NCI-H1417 treated with DMSO at 0.1 percent for 48 hours (cell line): Measurements from ENCODE around the gene PPM1G.
A peak's percentile ranks its signal among the peaks of the same experiment; 100 is the strongest.
"Not testable (repeated sequence)": the region's sequence is repeated elsewhere in the genome, so short reads cannot be mapped to it uniquely, and the experiment has no call there.

Experiments
- DNase-seq: peaks from one replicate; lab custom pipeline; 2025; lab: John Stamatoyannopoulos, UW

PPM1G gene, protein sequence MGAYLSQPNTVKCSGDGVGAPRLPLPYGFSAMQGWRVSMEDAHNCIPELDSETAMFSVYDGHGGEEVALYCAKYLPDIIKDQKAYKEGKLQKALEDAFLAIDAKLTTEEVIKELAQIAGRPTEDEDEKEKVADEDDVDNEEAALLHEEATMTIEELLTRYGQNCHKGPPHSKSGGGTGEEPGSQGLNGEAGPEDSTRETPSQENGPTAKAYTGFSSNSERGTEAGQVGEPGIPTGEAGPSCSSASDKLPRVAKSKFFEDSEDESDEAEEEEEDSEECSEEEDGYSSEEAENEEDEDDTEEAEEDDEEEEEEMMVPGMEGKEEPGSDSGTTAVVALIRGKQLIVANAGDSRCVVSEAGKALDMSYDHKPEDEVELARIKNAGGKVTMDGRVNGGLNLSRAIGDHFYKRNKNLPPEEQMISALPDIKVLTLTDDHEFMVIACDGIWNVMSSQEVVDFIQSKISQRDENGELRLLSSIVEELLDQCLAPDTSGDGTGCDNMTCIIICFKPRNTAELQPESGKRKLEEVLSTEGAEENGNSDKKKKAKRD

GRCh38 chr2:27409321-27410073 lies at the start of gene PPM1G:
PPM1G (minus strand) TSS chr2:27409591; CDS start chr2:27409422, 169 bp downstream.
- peak; percentile 80 for DNase-seq

DNA sequence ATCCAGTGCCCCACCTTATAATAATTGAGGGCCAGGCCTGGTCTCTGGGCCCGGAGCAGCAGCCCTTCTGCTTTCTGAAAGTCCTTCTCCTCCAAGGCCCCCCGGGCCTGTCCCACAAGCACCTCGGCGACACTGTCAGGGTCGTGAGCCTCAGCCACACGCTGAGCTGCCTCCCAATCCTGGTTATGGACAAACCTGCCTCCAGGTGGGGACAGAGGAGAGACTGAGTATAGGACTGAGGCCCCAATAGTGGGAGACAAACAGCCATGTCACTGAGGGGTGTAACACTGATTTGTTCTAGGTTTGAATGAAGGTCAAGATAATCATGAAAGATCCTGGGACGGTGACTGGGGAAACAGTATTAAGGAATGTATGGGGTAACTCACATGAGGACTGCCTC lies 44.6 kb upstream of the PPM1G start:
- no peak for DNase-seq

GRCh38 chr2:27451095-27451494 lies 41.7 kb upstream of the PPM1G start:
- DNase-seq = no peak

DNA sequence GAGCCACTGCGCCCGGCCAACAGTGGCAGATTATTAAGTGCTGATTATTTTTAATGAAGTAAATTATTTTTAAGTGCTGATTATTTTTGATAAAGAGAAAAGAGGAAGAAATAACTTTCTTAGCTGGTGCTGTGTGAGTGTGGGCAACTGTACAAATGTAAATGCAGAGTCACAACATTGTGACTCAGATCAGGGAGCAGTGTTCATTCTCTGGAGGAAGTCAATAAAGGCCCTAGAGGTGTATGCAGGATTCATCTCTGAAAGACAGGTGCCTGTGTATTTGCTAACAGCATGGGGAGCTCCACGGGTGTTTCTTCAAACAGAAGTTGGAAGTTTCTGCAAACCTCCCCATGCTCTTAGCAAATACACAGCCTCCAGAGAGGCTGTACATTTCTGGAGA lies 39.0 kb upstream of the PPM1G start:
- no peak for DNase-seq

DNA sequence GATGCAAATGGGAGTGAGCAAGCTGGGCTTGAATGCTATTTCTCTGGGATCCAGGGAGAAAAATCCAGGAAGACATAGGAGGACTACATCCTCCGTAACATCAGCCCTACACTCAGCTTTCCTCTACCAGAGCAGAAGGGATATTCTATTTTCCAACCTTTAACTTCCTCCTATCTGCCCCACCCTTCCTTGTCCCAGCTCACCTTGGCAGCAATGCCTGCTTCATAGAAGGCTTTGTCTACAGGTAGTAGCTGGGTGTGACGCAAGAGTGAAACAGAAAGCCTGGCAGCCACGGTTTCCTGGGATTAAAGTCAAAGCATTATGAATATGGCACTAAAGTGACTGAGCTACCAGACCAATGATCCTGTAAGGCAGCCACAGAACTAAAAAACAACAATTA lies 36.7 kb upstream of the PPM1G start:
- no peak for DNase-seq

DNA sequence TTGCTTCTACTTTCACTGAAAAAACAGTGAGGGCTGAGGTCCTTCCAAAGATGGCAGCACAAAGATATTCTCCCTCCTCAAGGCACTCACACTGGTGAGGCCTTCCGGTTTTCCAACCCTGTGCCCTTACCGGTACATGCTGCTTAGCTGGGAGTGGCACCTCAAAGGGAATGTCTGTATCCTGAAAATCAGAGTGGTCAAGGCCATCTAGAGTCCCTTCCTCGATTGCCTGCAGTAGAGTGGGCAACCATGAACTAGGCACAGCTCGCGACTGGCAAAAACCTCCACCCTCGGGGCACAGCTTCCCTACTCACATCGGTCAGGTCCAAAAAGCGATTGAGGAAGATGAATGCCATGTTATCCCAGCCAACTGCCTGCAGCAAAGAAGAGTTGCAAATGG lies 36.2 kb upstream of the PPM1G start:
- DNase-seq = no peak

DNA sequence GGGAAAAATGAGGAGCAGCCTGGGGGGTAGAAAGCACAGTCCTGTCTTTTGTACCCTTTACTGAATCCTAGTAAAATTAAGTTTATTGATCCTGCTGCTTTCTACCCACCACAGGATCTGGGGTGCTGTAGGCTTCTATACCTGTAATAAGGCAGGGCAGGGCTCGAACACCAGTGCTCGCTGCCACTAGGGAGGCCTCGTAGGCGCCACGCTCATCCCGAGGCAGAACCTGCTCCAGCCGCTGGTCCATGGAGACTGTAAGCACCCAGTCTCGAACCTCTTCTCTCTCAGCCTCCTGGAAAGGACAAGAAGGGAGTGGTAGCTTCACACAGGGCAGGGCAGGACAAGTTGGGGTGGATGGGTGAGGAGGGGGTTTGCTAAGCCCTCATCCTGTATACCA lies 35.8 kb upstream of the PPM1G start:
- DNase-seq = no peak

DNA sequence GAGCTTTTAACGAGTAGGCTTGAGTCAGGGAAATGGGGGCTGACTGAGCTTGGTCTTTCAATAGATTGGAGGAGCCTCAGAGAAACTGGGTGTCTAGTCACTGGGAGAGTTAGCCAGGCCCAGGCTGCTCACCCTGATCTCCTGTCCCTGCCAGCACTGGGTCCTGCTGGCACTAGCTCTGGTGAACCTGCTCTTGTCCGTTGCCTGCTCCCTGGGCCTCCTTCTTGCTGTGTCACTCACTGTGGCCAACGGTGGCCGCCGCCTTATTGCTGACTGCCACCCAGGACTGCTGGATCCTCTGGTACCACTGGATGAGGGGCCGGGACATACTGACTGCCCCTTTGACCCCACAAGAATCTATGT lies 33.5 kb upstream of the PPM1G start:
- DNase-seq = no peak

- DNase-seq = peak; percentile 36
These were observed 32.8 kb upstream of the PPM1G start, which contains the start of gene KRTCAP3 for GRCh38 chr2:27441958-27442919. KRTCAP3 (plus strand) TSS chr2:27442381; CDS start chr2:27442413, 32 bp downstream.

DNA sequence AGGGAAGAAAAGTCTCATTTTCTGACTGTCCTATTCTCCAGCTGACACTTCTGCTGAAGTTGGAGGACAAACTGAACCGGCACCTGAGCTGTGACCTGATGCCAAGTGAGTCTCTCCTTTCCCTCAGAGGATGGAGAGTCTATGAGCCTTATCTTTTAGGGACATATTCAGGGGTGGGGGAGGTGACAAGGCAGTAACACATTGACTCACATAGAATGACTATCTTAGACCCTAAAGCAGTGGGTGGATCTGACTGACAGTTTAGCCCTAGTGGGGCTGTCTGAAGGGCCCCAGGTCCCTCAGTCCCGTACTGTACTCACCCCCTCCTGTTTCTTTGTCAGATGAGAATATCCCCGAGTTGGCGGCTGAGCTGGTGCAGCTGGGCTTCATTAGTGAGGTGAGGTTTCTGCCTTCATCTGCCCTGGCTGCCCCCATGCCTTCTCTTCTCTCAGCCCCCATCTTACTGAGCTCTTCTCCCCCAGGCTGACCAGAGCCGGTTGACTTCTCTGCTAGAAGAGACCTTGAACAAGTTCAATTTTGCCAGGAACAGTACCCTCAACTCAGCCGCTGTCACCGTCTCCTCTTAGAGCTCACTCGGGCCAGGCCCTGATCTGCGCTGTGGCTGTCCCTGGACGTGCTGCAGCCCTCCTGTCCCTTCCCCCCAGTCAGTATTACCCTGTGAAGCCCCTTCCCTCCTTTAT lies 32.0 kb upstream of the PPM1G start:
- no peak for DNase-seq

DNA sequence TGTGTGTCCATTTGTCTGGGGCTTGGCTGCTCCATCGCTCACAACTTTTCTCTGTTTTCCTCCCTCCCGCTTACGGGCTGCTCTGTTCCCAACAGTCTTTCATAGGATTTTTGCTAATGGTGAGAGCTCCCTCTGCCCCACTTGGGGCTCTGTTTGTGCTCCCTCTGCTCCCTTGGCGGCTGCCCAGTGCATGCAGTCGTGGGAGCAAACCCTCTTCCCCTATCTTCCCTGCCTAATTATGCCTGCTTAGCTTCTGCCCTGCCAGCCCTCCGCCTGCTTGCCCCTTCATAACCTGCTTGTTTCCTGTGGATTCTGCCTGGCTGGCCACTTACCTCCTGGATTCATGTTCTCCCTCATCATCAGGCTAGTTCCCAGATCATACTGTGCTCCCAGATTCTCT lies 26.2 kb upstream of the PPM1G start:
- DNase-seq = no peak

GRCh38 chr2:27431395-27431794 lies 22.0 kb upstream of the PPM1G start:
- DNase-seq = no peak

GRCh38 chr2:27428978-27429541 lies 19.7 kb upstream of the PPM1G start:
- DNase-seq = no peak

- DNase-seq = peak; percentile 68
These were observed 19.0 kb upstream of the PPM1G start, which contains the start of gene NRBP1 for GRCh38 chr2:27428213-27428977. NRBP1 (plus strand) TSS chr2:27428631; CDS start chr2:27433274, 4,643 bp downstream.

- no peak for DNase-seq
These were observed 18.4 kb upstream of the PPM1G start for GRCh38 chr2:27427863-27428212.

DNA sequence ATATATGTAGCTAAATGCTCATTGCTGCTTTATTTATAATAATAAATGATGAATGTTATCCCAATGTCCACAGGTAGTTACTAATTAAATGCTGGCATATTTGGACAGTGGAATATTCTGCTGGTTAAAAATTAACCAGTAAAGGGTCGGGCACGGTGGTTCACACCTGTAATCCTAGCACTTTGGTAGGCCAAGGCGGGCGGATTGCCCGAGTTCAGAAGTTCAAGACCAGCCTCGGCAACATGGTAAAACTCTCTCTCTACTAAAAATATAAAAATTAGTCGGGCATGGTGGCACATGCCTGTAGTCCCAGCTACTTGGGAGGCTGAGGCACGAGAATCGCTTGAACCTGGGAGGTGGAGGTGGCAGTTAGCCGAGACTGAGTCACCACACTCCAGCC lies 15.6 kb upstream of the PPM1G start:
- DNase-seq = not testable (repeated sequence)

DNA sequence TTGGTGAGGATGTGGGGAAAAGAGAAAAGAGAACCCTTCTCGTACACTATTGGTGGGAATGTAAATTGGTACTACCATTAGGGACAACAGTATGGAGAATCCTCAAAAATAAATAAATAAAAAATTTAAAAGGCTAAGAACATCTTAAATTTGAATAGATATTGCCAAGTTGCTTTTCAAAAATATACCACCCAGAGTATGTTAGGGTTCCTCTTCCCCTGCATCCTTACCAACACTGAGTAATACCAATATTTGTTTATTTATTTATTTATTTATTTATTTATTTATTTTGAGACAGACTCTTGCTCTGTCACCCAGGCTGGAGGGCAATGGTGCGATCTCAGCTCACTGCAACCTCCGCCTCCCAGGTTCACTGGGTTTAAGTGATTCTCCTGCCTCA lies 13.6 kb upstream of the PPM1G start:
- no peak for DNase-seq

DNA sequence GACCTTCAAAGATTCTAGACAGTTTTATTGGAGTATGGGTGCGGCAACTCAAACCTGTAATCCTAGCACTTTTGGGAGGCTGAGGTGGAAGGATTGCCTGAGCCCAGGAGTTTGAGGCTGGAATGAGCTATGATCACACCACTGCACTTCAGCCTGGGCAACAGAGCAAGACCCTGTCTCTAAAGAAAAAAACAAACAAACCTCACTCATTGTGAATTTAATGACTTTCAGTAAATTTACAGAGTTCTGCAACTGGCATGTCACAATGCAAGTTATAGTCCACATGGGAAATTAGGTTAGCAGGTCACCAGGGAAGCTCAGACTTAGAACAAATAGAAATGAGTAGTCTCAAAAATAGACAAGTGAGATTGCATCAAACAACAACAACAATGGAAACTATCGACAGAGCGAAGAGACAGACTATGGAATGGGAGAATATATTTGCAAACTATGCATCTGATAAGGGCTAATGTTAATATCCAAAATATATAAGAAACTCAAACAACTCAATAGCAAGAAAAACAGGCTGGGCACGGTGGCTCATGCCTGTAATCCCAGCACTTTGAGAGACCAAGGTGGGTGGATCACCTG lies 12.4 kb upstream of the PPM1G start:
- no peak for DNase-seq

- DNase-seq = no peak
These were observed 11.6 kb upstream of the PPM1G start for GRCh38 chr2:27420996-27421395.

GRCh38 chr2:27416151-27416550 lies 6.8 kb upstream of the PPM1G start:
- no peak for DNase-seq
